ENCODE data around the gene C1QTNF12.

The C1QTNF12 gene

DNA sequence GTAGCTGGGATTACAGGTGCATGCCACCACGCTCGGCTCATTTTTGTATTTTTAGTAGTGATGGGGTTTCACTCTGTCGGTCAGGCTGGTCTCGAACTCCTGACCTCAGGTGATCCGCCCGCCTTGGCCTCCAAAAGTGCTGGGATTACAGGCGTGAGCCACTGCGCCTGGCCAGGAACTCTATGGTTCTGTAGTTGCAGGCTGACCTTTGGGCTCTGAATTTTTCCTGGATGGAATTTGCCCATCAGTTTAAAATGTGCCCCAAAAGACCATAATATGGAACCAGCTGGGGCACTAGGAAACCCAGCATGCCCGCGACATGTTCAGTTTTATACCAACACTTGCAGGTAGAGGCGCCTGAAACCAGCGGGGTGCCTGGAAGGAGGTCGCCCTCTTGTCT lies 32.1 kb upstream of the C1QTNF12 start:
- no peak overlapping the region for H3K27ac ChIP-seq
- TF ChIP-seq, protein P1, sequence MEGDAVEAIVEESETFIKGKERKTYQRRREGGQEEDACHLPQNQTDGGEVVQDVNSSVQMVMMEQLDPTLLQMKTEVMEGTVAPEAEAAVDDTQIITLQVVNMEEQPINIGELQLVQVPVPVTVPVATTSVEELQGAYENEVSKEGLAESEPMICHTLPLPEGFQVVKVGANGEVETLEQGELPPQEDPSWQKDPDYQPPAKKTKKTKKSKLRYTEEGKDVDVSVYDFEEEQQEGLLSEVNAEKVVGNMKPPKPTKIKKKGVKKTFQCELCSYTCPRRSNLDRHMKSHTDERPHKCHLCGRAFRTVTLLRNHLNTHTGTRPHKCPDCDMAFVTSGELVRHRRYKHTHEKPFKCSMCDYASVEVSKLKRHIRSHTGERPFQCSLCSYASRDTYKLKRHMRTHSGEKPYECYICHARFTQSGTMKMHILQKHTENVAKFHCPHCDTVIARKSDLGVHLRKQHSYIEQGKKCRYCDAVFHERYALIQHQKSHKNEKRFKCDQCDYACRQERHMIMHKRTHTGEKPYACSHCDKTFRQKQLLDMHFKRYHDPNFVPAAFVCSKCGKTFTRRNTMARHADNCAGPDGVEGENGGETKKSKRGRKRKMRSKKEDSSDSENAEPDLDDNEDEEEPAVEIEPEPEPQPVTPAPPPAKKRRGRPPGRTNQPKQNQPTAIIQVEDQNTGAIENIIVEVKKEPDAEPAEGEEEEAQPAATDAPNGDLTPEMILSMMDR (conservative IDR thresholded peaks at IDR 0.05), result no peak

DNA sequence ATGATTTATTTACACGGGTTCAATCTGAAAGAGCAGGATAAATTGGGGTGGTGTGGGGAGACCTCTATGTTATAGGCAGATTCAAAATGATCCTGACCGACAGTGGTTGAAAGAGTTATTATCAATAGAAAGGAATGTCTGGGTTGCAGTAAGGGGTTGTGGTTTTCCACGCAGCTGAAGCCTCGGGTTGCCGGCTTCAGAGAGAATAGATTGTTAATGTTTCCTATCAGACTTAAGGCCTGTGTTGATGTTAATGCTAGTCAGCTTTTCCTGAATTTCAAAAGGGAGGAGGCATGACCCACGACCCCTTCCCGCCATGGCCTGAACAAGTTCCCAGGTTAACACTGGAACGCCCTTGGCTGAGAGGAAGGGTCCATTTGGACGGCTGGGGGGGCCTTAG lies 29.3 kb upstream of the C1QTNF12 start:
- TF ChIP-seq, protein P1 (conservative IDR thresholded peaks at IDR 0.05), result no peak
- H3K27ac ChIP-seq, result no peak overlapping the region

DNA sequence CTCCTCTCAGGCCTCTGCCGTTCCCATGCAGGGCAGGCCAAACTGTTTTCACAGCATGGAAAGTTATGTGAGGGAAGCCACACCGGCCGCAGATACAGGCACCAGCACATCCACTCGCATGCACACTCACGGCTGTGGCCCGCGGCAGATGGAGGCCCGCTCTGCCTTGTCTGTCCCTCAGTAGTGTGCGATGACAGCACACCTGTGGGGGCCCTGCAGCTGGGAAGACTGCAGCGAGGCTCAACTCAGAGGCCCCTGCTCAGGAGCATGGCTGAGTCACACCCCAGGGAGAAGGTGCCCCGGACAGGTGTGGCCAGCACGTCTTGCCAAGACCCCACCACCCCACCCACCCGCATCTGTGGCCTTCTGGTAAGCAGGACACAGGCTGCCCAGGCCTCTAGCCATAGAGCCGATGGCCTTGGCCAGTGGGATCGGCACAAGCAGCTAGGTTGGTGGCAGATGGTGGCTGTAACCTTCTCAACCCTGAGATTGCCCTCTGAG lies 28.5 kb upstream of the C1QTNF12 start:
- peak overlapping the region; percentile 98; the same call in 1 of the 2 replicates for H3K27ac ChIP-seq
- TF ChIP-seq, protein P1 (conservative IDR thresholded peaks at IDR 0.05), result no peak

DNA sequence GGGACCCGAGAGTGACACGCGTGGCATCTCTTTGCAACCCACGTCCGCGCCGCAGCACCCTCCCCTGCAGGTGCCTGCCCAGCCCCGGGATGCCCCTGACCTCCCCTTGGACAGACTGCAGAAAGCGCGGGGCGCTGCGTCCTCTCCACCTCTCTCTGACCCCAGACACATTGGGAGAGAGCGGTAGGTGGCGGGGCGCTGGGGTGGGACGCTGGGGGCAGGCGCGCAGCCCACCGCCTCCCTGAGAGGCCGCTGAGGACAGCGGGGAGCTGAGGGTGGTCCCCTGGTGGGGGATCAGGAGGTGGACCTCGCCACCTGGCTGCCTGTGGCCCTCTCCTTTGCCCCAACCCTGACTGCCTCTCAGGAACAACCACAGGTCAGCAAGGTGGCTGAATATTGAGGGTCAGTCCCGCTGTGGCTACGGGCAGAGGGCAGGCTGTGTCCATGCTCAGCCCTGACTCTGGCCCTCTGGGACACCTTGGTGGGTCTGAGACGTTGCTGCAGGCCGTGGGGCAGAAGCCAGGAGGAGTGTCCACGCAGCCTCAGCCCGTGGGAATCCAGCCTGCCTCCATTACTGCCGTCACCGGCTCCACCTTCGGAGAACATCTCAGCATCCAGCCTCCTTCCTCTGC lies 27.9 kb upstream of the C1QTNF12 start:
- peak overlapping the region; percentile 98 for H3K27ac ChIP-seq
- TF ChIP-seq, protein P1 (conservative IDR thresholded peaks at IDR 0.05), result no peak

DNA sequence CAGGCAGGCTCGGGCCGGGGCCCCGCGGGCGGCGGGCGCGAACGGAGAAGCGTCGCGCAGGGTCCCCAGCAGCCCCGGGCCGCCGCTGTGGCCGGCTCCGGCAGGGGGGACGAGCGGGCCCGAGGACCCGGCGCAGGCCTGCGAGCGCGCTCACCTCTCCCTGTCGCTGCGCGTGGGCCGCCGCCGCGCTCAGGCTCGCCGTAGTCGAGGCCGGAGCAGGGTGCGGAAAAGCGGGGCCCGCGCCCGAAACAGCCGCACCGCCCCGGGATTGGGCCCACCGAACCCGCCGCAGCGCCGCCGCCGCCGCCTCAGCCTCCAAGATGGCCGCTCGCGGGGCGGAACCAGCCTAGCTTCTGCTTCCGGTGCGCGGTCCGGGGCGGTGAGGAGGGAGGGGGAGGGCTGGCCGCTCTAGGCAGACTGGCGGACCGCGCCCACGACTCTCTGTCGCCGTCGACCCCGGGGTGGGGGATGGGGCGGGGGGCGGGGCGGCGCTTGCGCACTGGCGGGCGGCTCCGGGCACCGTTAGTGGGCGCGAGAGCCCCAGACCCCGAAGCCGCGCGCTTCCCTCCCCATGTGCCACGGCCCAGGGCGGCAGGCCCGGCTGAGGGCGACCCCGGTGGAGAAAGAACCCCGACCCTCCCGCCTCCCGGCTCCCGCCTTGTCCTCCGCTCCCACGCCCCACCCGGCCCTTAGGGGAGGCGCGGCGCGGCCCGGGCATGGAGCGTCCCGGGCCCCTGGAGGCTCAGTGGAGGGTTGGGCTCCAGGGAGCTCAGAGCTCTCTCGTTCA lies 27.2 kb upstream of the C1QTNF12 start, which contains the start of gene UBE2J2:
Gene UBE2J2, minus strand, starts transcription at position 343 of the 787 bp plus-strand sequence. CDS start 5,862 bp downstream, outside the sequence.
- TF ChIP-seq, protein P1 (conservative IDR thresholded peaks at IDR 0.05), result no peak

DNA sequence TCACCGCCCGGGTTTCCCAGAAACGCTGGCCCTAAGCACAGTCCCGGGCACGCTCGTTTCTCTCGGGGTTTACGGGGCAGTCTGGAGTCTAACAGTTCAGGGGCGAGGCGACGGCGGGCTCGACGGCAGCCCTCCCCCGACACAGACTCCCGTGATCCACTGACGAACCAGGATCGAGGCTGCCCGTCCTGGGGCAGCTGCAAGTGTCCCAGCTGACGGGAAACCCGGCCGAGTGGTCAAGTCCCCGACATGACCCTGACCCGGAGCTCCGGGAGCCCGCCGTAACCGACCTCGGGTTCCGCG lies 26.6 kb upstream of the C1QTNF12 start:
- H3K27ac ChIP-seq, result peak overlapping the region; percentile 98
- TF ChIP-seq, protein P1 (conservative IDR thresholded peaks at IDR 0.05), result no peak

More for the DNA sequence above, 27.2 kb upstream of the C1QTNF12 start, which contains the start of gene UBE2J2:
- H3K27ac ChIP-seq, result peak within 1 kb of the TSS; percentile 98
